ENCODE data around the gene IL11RA.

GRCh38 chr9:34606190-34606589, 45.8 kb upstream of the IL11RA start:
- TF ChIP-seq CTCF (IDR thresholded peaks at IDR 0.05; ENCODE audit: extremely low read depth in 1 of 2, insufficient read depth in 1 of 2, low read depth in 1 of 2, low read length in 2 of 2) (no peak), POLR2A (IDR thresholded peaks at IDR 0.05; ENCODE audit: low read depth, low read length) (no peak), POLR2AphosphoS5 (IDR thresholded peaks at IDR 0.05; ENCODE audit: insufficient read depth, low read depth, low read length) (no peak), EZH2 (IDR thresholded peaks at IDR 0.05; ENCODE audit: borderline replicate concordance, low read depth, low read length, severe bottlenecking) (no peak), GATA2 (IDR thresholded peaks at IDR 0.05; ENCODE audit: insufficient read depth, insufficient read length, low read depth, low read length) (no peak)
- TF ChIP-seq, protein P1, sequence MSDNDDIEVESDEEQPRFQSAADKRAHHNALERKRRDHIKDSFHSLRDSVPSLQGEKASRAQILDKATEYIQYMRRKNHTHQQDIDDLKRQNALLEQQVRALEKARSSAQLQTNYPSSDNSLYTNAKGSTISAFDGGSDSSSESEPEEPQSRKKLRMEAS (IDR thresholded peaks at IDR 0.05; ENCODE audit: insufficient read depth, insufficient read length), result no peak
